SH-SY5Y (cell line): ENCODE measurements around the gene PAQR7.

ENCODE experiments used
- GATA2 ChIP-seq: IDR thresholded peaks from 2 replicates; pipeline ENCODE4 v1.6.1; 2011; ENCODE audit warnings: mild to moderate bottlenecking, low read depth, low read length
- GATA3 ChIP-seq: IDR thresholded peaks from 2 replicates; pipeline ENCODE4 v1.6.1; 2011; ENCODE audit warnings: low read depth, mild to moderate bottlenecking, low read length, moderate library complexity

DNA sequence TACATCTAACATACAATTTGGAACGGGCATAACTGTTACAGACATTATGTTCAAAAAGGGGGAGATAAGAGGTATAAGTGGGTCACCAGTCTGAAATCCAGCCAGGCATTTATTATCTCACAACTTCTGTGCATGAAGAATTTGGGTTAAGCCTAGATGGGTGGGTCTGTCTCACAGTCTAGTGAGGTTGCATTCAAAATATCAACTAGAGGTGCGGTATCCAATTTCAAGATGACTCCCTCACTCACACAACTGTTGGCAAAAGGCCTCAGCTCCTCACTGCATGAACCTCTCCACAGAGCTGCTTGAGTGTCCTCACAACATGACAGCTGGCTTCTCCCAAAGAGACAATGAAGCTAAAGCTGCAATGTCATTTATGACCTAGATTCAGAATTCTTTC is 21.0 kb downstream of the PAQR7 start:
- TF ChIP-seq GATA2 (no peak), GATA3 (no peak)
